WTC11 (cell line): Measurements from ENCODE around the gene ZDHHC22. TPM values are rescaled to one million over a fixed set of nuclear protein-coding genes. Genes with fewer than 3 reads are reported as not detected.

Experiments
- ATAC-seq: fragments of 200-7000 bp; cut with Tn5 transposase; 2 replicates; pipeline ENCODE4 v1.10.0; 2021; ENCODE audit warnings: mild to moderate bottlenecking, moderate library complexity
- CTCF ChIA-PET: fragments of 300-600 bp; sonication (Branson Sonifier 250); formaldehyde crosslinking; loops from one replicate; lab custom pipeline; 2021; ENCODE audit warnings: antibody characterized with exemption; lab: Charles Lee
- POLR2A ChIA-PET: fragments of 350-600 bp; sonication (Branson Sonifier 250); formaldehyde crosslinking; loops from one replicate; lab custom pipeline; 2021; ENCODE audit warnings: antibody characterized with exemption; lab: Charles Lee
- DNase-seq: peaks from one replicate; pipeline ENCODE4 v3.0.0; 2021; ENCODE audit warnings: low spot score
- H3K27ac Mint-ChIP-seq: 2 replicates; pipeline ENCODE4 v1.8.0; 2021; ENCODE audit warnings: mixed read lengths
- H3K27me3 Mint-ChIP-seq: 2 replicates; pipeline ENCODE4 v1.8.0; 2021; ENCODE audit warnings: low read depth, mild to moderate bottlenecking, moderate library complexity, mixed read lengths
- H3K36me3 Mint-ChIP-seq: 2 replicates; pipeline ENCODE4 v1.8.0; 2021; ENCODE audit warnings: mixed read lengths
- H3K4me1 Mint-ChIP-seq: 2 replicates; pipeline ENCODE4 v1.8.0; 2022; ENCODE audit warnings: mixed read lengths
- H3K4me3 Mint-ChIP-seq: 2 replicates; pipeline ENCODE4 v1.8.0; 2021; ENCODE audit warnings: mild to moderate bottlenecking, moderate library complexity, mixed read lengths
- H3K9me3 Mint-ChIP-seq: 2 replicates; pipeline ENCODE4 v1.8.0; 2021; ENCODE audit warnings: mixed read lengths
- CREB1 ChIP-seq: sonication (generic); formaldehyde crosslinking; IDR thresholded peaks from 2 replicates; pipeline ENCODE4 v1.8.0; 2023; ENCODE audit warnings: mild to moderate bottlenecking, missing genetic modification reagents
- CREM ChIP-seq: sonication (generic); formaldehyde crosslinking; IDR thresholded peaks from 2 replicates; pipeline ENCODE4 v1.8.1; 2022; ENCODE audit warnings: mild to moderate bottlenecking, missing genetic modification reagents, moderate library complexity
- FOXK1 ChIP-seq: sonication (generic); formaldehyde crosslinking; IDR thresholded peaks from 2 replicates; pipeline ENCODE4 v1.8.0; 2022; ENCODE audit warnings: mild to moderate bottlenecking, moderate library complexity, missing genetic modification reagents
- FOXP1 ChIP-seq: sonication (generic); formaldehyde crosslinking; IDR thresholded peaks from 2 replicates; pipeline ENCODE4 v1.8.0; 2022; ENCODE audit warnings: missing genetic modification reagents, mild to moderate bottlenecking, moderate library complexity, borderline replicate concordance
- HMGA2 ChIP-seq: fragments of 250-450 bp; sonication (Bioruptor Pico); IDR thresholded peaks from 2 replicates; pipeline ENCODE4 v1.4.0; 2021; ENCODE audit warnings: mild to moderate bottlenecking, moderate library complexity
- IRF2 ChIP-seq: sonication (generic); formaldehyde crosslinking; IDR thresholded peaks from 2 replicates; pipeline ENCODE4 v1.8.0; 2022; ENCODE audit warnings: low read depth, missing genetic modification reagents, borderline replicate concordance
- KAT7 ChIP-seq: sonication (generic); formaldehyde crosslinking; IDR thresholded peaks from 2 replicates; pipeline ENCODE4 v1.8.1; 2023; ENCODE audit warnings: missing genetic modification reagents, mild to moderate bottlenecking, borderline replicate concordance
- NFE2L1 ChIP-seq: sonication (generic); formaldehyde crosslinking; IDR thresholded peaks from 2 replicates; pipeline ENCODE4 v1.8.1; 2023; ENCODE audit warnings: missing genetic modification reagents
- NR3C1 ChIP-seq: sonication (generic); formaldehyde crosslinking; conservative IDR thresholded peaks from 2 replicates; pipeline ENCODE4 v1.8.1; 2023; ENCODE audit warnings: low read depth, mild to moderate bottlenecking, missing genetic modification reagents
- RELA ChIP-seq: sonication (generic); formaldehyde crosslinking; IDR thresholded peaks from 2 replicates; pipeline ENCODE4 v1.8.1; 2022; ENCODE audit warnings: missing genetic modification reagents, mild to moderate bottlenecking, borderline replicate concordance
- TCF7 ChIP-seq: sonication (generic); formaldehyde crosslinking; IDR thresholded peaks from 2 replicates; pipeline ENCODE4 v1.8.0; 2022; ENCODE audit warnings: mild to moderate bottlenecking, low read depth, missing genetic modification reagents, moderate library complexity
- ZNF317 ChIP-seq: sonication (generic); formaldehyde crosslinking; IDR thresholded peaks from 2 replicates; pipeline ENCODE4 v1.8.1; 2023; ENCODE audit warnings: low read depth, mild to moderate bottlenecking, moderate library complexity, missing genetic modification reagents, borderline replicate concordance
- total RNA-seq: library from RNA; stranded (reverse); gene quantifications from 3 replicates; pipeline ENCODE4 v1.2.3, GENCODE V29; 2021
- TF ChIP-seq, protein P1 (sequence below): sonication (generic); formaldehyde crosslinking; IDR thresholded peaks from 2 replicates; pipeline ENCODE4 v1.8.0; 2022; ENCODE audit warnings: missing genetic modification reagents
- TF ChIP-seq, protein P2 (sequence below): sonication (generic); formaldehyde crosslinking; IDR thresholded peaks from 2 replicates; pipeline ENCODE4 v1.8.0; 2023; ENCODE audit warnings: missing genetic modification reagents
- TF ChIP-seq, protein P3 (sequence below): sonication (generic); formaldehyde crosslinking; IDR thresholded peaks from 2 replicates; pipeline ENCODE4 v1.8.1; 2023; ENCODE audit warnings: mild to moderate bottlenecking, missing genetic modification reagents
- TF ChIP-seq, protein P4 (sequence below): fragments of 250-450 bp; sonication (Bioruptor Pico); conservative IDR thresholded peaks from 2 replicates; pipeline ENCODE4 v1.9.0; 2021; ENCODE audit warnings: mild to moderate bottlenecking
- TF ChIP-seq, protein P5 (sequence below): fragments of 250-450 bp; sonication (Bioruptor Pico); IDR thresholded peaks from 2 replicates; pipeline ENCODE4 v1.9.0; 2021; ENCODE audit warnings: mild to moderate bottlenecking
- TF ChIP-seq, protein P6 (sequence below): sonication (generic); formaldehyde crosslinking; IDR thresholded peaks from 2 replicates; pipeline ENCODE4 v1.8.0; 2022; ENCODE audit warnings: mild to moderate bottlenecking, missing genetic modification reagents
- TF ChIP-seq, protein P7 (sequence below): sonication (generic); formaldehyde crosslinking; IDR thresholded peaks from 2 replicates; pipeline ENCODE4 v1.8.1; 2022; ENCODE audit warnings: mild to moderate bottlenecking, missing genetic modification reagents, moderate library complexity, borderline replicate concordance
- TF ChIP-seq, protein P8 (sequence below): sonication (generic); formaldehyde crosslinking; conservative IDR thresholded peaks from 2 replicates; pipeline ENCODE4 v1.8.1; 2022; ENCODE audit warnings: mild to moderate bottlenecking, missing genetic modification reagents

The ZDHHC22 gene
- total RNA-seq, 1 experiment from 2014 or later, result 47.7 TPM

DNA sequence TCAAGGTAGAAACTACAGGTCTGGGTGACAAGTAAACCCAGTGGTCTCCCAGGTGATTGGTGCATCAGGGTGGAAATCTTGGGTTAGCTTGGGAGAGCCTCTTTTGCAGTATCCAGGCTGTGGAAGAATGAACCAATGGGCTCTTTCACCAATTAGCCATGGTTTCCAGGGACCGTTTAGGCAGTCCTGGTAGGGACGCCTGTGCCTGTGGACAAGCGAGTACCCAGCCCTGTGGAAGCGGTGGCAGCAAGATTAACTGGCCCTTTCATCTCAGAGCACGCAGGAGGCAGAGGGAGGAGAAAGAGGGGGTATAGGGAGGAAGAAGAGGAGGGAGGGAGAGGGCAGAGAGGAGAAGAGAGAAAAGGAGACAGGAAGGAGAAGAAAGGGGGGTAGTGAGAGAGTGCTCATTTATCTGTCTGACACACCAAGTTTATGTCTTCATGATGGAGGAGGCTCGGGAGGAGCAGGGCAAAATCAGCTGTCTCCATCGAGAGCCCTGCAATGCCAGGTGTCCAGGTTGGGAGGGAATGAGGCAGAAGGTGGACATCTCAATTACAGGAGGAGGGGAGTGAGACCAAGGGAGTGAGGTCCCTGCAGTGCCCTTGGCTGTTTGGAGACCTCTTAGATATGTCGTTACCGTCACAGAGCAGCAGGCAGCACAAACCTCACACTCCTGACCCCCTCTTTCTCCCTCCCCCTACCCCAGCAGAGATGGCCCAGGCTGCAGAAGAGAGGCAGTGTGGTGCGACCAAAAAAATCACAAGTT is 4.6 kb upstream of the ZDHHC22 start (continued):
- TF ChIP-seq, protein P1, sequence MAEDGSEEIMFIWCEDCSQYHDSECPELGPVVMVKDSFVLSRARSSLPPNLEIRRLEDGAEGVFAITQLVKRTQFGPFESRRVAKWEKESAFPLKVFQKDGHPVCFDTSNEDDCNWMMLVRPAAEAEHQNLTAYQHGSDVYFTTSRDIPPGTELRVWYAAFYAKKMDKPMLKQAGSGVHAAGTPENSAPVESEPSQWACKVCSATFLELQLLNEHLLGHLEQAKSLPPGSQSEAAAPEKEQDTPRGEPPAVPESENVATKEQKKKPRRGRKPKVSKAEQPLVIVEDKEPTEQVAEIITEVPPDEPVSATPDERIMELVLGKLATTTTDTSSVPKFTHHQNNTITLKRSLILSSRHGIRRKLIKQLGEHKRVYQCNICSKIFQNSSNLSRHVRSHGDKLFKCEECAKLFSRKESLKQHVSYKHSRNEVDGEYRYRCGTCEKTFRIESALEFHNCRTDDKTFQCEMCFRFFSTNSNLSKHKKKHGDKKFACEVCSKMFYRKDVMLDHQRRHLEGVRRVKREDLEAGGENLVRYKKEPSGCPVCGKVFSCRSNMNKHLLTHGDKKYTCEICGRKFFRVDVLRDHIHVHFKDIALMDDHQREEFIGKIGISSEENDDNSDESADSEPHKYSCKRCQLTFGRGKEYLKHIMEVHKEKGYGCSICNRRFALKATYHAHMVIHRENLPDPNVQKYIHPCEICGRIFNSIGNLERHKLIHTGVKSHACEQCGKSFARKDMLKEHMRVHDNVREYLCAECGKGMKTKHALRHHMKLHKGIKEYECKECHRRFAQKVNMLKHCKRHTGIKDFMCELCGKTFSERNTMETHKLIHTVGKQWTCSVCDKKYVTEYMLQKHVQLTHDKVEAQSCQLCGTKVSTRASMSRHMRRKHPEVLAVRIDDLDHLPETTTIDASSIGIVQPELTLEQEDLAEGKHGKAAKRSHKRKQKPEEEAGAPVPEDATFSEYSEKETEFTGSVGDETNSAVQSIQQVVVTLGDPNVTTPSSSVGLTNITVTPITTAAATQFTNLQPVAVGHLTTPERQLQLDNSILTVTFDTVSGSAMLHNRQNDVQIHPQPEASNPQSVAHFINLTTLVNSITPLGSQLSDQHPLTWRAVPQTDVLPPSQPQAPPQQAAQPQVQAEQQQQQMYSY (CRISPR knock-in tag), result no peak
- TF ChIP-seq, protein P2, sequence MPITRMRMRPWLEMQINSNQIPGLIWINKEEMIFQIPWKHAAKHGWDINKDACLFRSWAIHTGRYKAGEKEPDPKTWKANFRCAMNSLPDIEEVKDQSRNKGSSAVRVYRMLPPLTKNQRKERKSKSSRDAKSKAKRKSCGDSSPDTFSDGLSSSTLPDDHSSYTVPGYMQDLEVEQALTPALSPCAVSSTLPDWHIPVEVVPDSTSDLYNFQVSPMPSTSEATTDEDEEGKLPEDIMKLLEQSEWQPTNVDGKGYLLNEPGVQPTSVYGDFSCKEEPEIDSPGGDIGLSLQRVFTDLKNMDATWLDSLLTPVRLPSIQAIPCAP, result no peak
- no peak for TF ChIP-seq RELA (CRISPR knock-in tag)
- TF ChIP-seq, protein P3, sequence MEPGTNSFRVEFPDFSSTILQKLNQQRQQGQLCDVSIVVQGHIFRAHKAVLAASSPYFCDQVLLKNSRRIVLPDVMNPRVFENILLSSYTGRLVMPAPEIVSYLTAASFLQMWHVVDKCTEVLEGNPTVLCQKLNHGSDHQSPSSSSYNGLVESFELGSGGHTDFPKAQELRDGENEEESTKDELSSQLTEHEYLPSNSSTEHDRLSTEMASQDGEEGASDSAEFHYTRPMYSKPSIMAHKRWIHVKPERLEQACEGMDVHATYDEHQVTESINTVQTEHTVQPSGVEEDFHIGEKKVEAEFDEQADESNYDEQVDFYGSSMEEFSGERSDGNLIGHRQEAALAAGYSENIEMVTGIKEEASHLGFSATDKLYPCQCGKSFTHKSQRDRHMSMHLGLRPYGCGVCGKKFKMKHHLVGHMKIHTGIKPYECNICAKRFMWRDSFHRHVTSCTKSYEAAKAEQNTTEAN, result no peak
- TF ChIP-seq, protein P4, sequence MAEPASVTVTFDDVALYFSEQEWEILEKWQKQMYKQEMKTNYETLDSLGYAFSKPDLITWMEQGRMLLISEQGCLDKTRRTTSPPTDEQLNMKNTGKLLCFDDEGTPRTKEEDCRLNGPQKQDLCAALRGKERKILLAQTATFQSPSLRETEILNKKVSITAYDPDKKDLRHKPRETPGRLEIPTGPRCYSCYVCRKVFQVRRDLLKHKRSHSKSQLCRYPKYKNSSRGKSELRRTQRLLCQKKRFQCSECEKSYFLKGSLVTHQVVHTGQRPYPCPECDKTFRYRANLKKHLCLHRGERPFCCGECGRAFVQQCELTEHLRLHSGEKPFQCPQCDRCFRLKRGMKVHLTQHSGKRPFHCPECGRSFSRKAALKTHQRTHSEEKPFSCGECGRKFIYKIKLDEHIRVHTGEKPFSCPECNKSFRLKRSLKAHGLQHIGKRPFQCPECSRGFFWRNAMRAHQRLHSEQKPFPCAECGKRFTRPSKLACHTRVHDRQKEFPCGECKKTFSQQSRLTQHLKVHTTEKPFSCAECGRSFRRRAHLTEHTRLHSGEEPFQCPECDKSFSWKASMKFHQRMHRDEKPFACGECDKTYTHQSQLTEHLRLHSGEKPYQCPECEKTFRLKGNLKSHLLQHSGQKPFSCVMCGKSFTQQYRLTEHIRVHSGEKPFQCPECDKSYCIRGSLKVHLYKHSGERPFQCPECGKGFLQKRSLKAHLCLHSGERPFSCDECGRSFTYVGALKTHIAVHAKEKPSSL (CRISPR knock-in tag), result no peak
- TF ChIP-seq, protein P5, sequence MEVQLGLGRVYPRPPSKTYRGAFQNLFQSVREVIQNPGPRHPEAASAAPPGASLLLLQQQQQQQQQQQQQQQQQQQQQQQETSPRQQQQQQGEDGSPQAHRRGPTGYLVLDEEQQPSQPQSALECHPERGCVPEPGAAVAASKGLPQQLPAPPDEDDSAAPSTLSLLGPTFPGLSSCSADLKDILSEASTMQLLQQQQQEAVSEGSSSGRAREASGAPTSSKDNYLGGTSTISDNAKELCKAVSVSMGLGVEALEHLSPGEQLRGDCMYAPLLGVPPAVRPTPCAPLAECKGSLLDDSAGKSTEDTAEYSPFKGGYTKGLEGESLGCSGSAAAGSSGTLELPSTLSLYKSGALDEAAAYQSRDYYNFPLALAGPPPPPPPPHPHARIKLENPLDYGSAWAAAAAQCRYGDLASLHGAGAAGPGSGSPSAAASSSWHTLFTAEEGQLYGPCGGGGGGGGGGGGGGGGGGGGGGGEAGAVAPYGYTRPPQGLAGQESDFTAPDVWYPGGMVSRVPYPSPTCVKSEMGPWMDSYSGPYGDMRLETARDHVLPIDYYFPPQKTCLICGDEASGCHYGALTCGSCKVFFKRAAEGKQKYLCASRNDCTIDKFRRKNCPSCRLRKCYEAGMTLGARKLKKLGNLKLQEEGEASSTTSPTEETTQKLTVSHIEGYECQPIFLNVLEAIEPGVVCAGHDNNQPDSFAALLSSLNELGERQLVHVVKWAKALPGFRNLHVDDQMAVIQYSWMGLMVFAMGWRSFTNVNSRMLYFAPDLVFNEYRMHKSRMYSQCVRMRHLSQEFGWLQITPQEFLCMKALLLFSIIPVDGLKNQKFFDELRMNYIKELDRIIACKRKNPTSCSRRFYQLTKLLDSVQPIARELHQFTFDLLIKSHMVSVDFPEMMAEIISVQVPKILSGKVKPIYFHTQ (CRISPR knock-in tag), result no peak

DNA sequence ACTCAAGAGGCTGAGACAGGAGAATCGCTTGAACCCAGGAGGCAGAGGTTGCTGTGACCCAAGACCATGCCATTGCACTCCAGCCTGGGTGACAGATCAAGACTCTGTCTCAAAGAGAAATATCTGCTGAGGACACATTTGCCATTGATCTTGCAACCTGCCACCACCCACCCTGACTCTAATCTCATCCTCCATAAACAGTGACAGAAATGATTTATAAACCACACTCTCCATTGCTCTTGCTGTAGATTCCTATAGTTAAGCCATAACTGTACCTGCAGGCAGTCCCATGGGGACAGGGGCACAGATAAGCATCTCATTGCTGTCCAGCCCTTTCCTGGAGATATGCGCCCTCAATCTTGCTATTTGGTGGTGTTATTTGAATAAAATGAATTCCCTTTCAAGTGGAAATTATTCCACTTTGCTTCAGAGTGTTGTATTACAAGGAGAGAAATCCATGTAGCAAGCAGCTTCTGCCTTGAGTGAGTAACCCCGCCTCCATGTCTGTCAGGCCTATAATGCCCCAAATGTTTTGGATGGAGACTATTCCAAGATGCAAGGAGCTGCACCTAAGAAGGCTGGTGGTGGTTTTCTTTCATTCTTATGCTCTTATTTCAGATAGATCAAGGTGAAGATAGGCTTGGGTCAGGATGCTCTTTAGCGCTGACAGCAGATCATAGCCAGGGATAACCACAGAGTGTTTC is 3.0 kb upstream of the ZDHHC22 start:
- Mint-ChIP-seq H3K27ac (no peak overlapping the region), H3K4me3 (peak overlapping the region; percentile 1), H3K9me3 (no peaks in the 10 kb centered on the region), H3K4me1 (peaks cover 64% of the 10 kb centered on the region), H3K27me3 (peaks cover 4% of the 10 kb centered on the region; the same call in 1 of the 2 replicates), H3K36me3 (no peaks in the 10 kb centered on the region)
- ChIA-PET POLR2A (no interaction called here), CTCF (interaction anchor here (3.3 to 8.3 kb wide), 5 partner anchors 10 to 68 kb away, joined by 13 to 147 read pairs (median 43); partner anchors contain the start of gene TMEM63C)
- no peak for DNase-seq
- ATAC-seq, result no peak
- TF ChIP-seq NR3C1 (CRISPR knock-in tag) (no peak), HMGA2 (CRISPR knock-in tag) (no peak), CREB1 (CRISPR knock-in tag) (no peak), KAT7 (CRISPR knock-in tag) (no peak), IRF2 (CRISPR knock-in tag) (no peak), FOXP1 (no peak), FOXK1 (CRISPR knock-in tag) (no peak), TCF7 (no peak), CREM (CRISPR knock-in tag) (no peak), NFE2L1 (CRISPR knock-in tag) (no peak), ZNF317 (CRISPR knock-in tag) (no peak)
- TF ChIP-seq, protein P6, sequence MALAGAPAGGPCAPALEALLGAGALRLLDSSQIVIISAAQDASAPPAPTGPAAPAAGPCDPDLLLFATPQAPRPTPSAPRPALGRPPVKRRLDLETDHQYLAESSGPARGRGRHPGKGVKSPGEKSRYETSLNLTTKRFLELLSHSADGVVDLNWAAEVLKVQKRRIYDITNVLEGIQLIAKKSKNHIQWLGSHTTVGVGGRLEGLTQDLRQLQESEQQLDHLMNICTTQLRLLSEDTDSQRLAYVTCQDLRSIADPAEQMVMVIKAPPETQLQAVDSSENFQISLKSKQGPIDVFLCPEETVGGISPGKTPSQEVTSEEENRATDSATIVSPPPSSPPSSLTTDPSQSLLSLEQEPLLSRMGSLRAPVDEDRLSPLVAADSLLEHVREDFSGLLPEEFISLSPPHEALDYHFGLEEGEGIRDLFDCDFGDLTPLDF, result no peak
- TF ChIP-seq, protein P7, sequence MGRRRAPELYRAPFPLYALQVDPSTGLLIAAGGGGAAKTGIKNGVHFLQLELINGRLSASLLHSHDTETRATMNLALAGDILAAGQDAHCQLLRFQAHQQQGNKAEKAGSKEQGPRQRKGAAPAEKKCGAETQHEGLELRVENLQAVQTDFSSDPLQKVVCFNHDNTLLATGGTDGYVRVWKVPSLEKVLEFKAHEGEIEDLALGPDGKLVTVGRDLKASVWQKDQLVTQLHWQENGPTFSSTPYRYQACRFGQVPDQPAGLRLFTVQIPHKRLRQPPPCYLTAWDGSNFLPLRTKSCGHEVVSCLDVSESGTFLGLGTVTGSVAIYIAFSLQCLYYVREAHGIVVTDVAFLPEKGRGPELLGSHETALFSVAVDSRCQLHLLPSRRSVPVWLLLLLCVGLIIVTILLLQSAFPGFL (CRISPR knock-in tag), result no peak
- TF ChIP-seq, protein P8, sequence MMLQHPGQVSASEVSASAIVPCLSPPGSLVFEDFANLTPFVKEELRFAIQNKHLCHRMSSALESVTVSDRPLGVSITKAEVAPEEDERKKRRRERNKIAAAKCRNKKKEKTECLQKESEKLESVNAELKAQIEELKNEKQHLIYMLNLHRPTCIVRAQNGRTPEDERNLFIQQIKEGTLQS (CRISPR knock-in tag), result no peak
